ENCODE results near the gene IMP4.

Gene IMP4

DNA sequence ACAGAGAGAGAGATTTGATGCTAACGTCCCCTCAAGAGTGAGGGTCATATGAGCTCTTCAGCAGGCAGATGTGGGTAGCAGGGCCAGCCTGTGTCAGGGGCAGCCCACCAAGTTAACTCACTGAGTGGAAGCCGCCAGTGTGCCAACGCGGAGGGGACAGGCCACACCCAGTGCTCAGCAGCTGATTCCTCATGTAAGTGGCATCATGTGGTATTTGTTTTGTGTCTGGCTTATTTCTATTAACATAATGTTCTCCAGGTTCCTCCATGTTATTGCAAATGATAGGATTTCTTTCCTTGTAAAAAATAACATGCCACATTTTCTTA, 4.0 kb downstream of the IMP4 start:
- TF ChIP-seq, protein P1, sequence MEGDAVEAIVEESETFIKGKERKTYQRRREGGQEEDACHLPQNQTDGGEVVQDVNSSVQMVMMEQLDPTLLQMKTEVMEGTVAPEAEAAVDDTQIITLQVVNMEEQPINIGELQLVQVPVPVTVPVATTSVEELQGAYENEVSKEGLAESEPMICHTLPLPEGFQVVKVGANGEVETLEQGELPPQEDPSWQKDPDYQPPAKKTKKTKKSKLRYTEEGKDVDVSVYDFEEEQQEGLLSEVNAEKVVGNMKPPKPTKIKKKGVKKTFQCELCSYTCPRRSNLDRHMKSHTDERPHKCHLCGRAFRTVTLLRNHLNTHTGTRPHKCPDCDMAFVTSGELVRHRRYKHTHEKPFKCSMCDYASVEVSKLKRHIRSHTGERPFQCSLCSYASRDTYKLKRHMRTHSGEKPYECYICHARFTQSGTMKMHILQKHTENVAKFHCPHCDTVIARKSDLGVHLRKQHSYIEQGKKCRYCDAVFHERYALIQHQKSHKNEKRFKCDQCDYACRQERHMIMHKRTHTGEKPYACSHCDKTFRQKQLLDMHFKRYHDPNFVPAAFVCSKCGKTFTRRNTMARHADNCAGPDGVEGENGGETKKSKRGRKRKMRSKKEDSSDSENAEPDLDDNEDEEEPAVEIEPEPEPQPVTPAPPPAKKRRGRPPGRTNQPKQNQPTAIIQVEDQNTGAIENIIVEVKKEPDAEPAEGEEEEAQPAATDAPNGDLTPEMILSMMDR (IDR thresholded peaks at IDR 0.05; ENCODE audit: low read depth, low read length) = no peak
- in situ Hi-C loops (cut with HindIII; ENCODE audit: low sequenced_read_pairs) = no loop called here
- no peak overlapping the region for H3K4me3 ChIP-seq (ENCODE audit: low read depth, low read length)
- no peak for DNase-seq (ENCODE audit: low read depth, low spot score)

DNA sequence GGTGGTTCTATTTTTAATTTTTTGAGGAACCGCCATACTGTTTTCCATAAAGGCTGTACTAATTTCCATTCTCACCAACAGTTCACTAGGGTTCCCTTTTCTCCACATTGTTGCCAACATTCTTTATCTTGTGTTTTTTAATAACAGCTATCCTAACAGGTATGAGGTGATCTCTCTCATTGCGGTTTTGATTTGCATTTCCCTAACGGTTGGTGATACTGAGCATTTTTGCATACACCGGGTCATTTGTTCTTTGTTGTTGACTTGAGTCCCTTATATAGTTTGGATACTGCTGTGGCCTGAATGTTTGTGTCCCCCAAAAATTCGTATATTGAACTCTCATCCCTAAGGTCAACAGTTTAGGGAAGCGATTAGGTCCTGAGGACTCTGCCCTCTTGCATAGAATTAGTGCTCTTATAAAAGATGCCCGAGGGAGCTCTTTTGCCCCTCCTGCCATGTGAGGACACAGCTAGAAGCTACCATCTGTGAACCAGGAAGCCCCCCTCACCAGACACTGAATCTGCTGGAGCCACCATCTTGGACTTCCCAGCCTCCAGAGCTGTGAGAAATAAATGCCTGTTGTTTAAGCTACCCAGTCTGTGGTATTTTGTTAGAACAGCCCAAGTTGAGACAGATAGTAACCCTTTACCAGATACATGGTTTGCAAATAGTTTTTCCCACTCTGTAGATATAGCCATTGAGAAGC, 4.7 kb downstream of the IMP4 start:
- TF ChIP-seq, protein P1 (IDR thresholded peaks at IDR 0.05; ENCODE audit: low read depth, low read length) = no peak
- in situ Hi-C loops (cut with HindIII; ENCODE audit: low sequenced_read_pairs) = no loop called here
- H3K4me3 ChIP-seq (ENCODE audit: low read depth, low read length) = no peak overlapping the region
- DNase-seq (ENCODE audit: low read depth, low spot score) = no peak

DNA sequence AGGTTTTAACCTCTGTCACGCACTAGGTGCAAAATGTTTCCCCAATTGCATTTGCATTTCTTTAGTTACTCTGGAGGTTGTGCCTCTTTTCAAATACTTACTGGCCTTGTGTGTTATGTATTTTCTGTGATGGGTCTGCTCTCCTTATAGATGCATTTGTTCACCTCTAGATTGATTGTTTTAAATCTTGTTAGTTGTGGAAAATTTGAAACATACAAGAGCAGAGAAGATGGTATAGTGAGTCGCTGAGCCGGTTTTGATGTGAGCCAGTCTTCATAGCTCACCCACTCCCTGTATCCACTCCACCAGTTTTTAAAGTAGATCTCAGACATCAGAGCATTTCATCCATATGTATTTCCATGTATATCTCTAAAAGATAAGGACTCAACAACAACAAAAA, 6.5 kb downstream of the IMP4 start:
- in situ Hi-C loops (cut with HindIII; ENCODE audit: low sequenced_read_pairs) = no loop called here
- TF ChIP-seq, protein P1 (IDR thresholded peaks at IDR 0.05; ENCODE audit: low read depth, low read length) = no peak
- DNase-seq (ENCODE audit: low read depth, low spot score) = no peak
- no peak overlapping the region for H3K4me3 ChIP-seq (ENCODE audit: low read depth, low read length)

DNA sequence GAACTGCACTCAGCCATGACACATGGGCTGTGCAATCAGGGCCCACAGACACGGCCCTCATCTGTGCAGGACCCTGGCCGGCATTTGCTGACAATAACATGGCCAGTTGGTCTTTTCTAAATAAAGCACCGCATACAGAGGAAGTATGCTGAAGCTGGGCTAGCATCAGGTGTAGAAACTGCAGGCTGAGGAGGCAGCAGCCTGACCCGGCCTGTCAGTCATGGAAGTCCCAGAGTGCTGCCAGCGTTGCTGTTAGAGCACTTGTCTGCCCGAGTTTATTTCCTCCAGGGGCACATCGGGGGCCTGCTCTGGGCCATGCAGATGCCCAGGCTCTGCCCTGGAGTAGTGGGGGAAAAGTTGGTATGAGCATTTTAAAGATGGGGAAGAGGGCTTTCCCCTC, 9.0 kb downstream of the IMP4 start:
- no peak for DNase-seq (ENCODE audit: low read depth, low spot score)
- no peak overlapping the region for H3K4me3 ChIP-seq (ENCODE audit: low read depth, low read length)
- in situ Hi-C loops (cut with HindIII; ENCODE audit: low sequenced_read_pairs) = no loop called here
- TF ChIP-seq, protein P1 (IDR thresholded peaks at IDR 0.05; ENCODE audit: low read depth, low read length) = no peak

DNA sequence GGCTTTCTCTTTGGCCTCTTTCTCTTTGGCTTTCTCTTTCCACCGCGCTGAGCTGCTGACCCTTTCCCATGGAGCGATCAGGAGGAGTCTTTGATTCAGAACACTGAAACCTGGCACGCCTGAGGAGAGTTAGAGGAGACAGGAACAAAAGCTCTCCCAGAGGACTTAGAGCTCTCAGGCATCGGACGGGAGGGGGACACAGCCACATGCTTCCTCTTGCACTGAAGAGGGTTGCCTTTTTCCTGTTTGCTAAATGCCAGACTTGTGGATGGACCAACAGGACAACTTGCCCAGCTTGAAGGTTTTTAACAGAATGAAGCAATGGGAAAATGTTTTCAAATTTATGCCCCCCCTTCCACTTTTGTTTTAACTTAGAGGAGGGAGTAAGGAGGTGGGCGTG, 9.5 kb downstream of the IMP4 start:
- in situ Hi-C loops (cut with HindIII; ENCODE audit: low sequenced_read_pairs) = no loop called here
- H3K4me3 ChIP-seq (ENCODE audit: low read depth, low read length) = no peak overlapping the region
- TF ChIP-seq, protein P1 (IDR thresholded peaks at IDR 0.05; ENCODE audit: low read depth, low read length) = no peak
- DNase-seq (ENCODE audit: low read depth, low spot score) = no peak

DNA sequence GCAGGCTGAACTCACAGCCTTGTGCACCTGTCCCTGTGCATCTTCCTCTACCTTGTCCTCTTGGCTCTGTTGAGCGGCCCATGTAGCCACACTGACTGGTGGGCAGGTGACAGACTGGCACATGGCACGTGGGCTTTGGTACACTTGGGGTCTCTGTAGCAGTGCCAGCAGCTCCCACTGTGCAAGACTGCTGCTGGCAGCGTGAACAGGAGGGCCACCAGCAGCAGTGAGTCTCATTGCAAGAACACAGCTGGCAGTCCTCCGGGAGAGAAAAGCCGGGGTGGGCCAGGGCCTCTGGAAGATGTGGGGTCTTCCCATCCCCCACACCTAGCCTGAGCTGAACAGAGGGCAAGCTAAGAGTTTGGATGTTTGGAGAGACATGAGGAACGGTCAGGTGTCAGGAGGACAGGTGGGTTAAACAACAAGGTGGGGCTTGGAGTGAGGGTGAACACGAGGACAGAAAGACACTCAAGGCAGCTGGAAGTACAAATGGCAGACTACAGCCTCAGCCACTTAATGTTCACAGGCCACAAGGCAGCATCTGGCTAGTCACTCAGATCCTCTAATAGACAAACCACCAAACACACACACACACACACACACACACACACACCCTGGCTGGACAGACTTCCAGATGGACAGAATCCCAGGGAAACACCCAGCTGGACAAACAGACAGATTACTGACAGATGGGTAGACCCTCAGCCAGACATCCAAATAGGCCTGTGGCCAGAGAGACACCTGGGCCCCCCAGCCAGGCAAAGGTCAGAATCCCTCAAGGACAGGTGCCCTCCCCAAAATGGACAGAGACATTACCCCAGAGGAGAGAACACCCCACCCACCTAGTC, 10.8 kb downstream of the IMP4 start:
- in situ Hi-C loops (cut with HindIII; ENCODE audit: low sequenced_read_pairs) = no loop called here
- TF ChIP-seq, protein P1 (IDR thresholded peaks at IDR 0.05; ENCODE audit: low read depth, low read length) = no peak
- no peak for DNase-seq (ENCODE audit: low read depth, low spot score)
- no peak overlapping the region for H3K4me3 ChIP-seq (ENCODE audit: low read depth, low read length)
